OCI-LY1 (cell line): ENCODE data around the gene FAM24A.

Experiments used
- H2AFZ ChIP-seq: fragments of 200-600 bp; sonication (generic), shearing (Covaris generic); 2 replicates; pipeline ENCODE4 v1.6.0; 2014; ENCODE audit warnings: antibody characterized with exemption, mild to moderate bottlenecking, low read length
- H3F3A ChIP-seq: fragments of 200-600 bp; sonication (generic), shearing (Covaris generic); 2 replicates; pipeline ENCODE4 v1.6.0; 2014; ENCODE audit warnings: mild to moderate bottlenecking, antibody characterized with exemption, low read length, moderate library complexity; ENCODE audit not compliant: insufficient read depth
- H3K27ac ChIP-seq: fragments of 200-600 bp; sonication (generic); 2 replicates; pipeline ENCODE4 v1.5.1; 2014; ENCODE audit warnings: low read length, mixed run types, mild to moderate bottlenecking, low read depth; ENCODE audit not compliant: poor library complexity, severe bottlenecking
- H3K27me3 ChIP-seq: fragments of 200-600 bp; sonication (generic); 2 replicates; pipeline ENCODE4 v1.6.0; 2014; ENCODE audit warnings: antibody characterized with exemption, mild to moderate bottlenecking, low read length, moderate library complexity; ENCODE audit not compliant: insufficient read depth
- H3K36me3 ChIP-seq: fragments of 200-600 bp; sonication (generic); 2 replicates; pipeline ENCODE4 v1.6.1; 2014; ENCODE audit warnings: mild to moderate bottlenecking, antibody characterized with exemption, low read length, moderate library complexity, mixed read lengths; ENCODE audit not compliant: insufficient read depth
- H3K4me1 ChIP-seq: fragments of 200-600 bp; sonication (generic); 2 replicates; pipeline ENCODE4 v1.5.1; 2014; ENCODE audit warnings: mild to moderate bottlenecking, low read length, moderate library complexity; ENCODE audit not compliant: insufficient read depth, severe bottlenecking
- H3K4me2 ChIP-seq: fragments of 200-600 bp; sonication (generic), shearing (Covaris generic); 2 replicates; pipeline ENCODE4 v1.6.1; 2014; ENCODE audit warnings: low read length
- H3K4me3 ChIP-seq: fragments of 200-600 bp; sonication (generic); 2 replicates; pipeline ENCODE4 v1.5.1; 2014; ENCODE audit warnings: low read length, low read depth, mild to moderate bottlenecking, mixed read lengths; ENCODE audit not compliant: poor library complexity, severe bottlenecking
- H3K79me2 ChIP-seq: fragments of 200-600 bp; shearing (Covaris generic); 2 replicates; pipeline ENCODE4 v1.6.1; 2016; ENCODE audit warnings: mixed run types, low read length, mixed read lengths; ENCODE audit not compliant: insufficient read depth
- H3K9ac ChIP-seq: fragments of 200-600 bp; sonication (generic), shearing (Covaris generic); 2 replicates; pipeline ENCODE4 v1.6.1; 2014; ENCODE audit warnings: mild to moderate bottlenecking, low read length, mixed read lengths
- H3K9me2 ChIP-seq: fragments of 200-600 bp; sonication (generic), shearing (Covaris generic); 2 replicates; pipeline ENCODE4 v1.6.1; 2014; ENCODE audit warnings: low read depth, mild to moderate bottlenecking, low read length, mixed read lengths
- H3K9me3 ChIP-seq: fragments of 200-600 bp; shearing (Covaris generic); 2 replicates; pipeline ENCODE4 v1.6.1; 2014; ENCODE audit warnings: low read length, mixed read lengths
- H4K20me1 ChIP-seq: fragments of 200-600 bp; sonication (generic), shearing (Covaris generic); 2 replicates; pipeline ENCODE4 v1.6.0; 2016; ENCODE audit warnings: mild to moderate bottlenecking, low read length; ENCODE audit not compliant: insufficient read depth
- EZH2 ChIP-seq: fragments of 200-600 bp; sonication (generic), shearing (Covaris generic); IDR thresholded peaks from 2 replicates; pipeline ENCODE4 v1.8.0; 2017; ENCODE audit warnings: borderline replicate concordance, mixed run types, mild to moderate bottlenecking, antibody characterized with exemption, low read length, moderate library complexity, mixed read lengths
- TF ChIP-seq, protein P1 (sequence below): fragments of 200-600 bp; sonication (generic), shearing (Covaris generic); IDR thresholded peaks from 2 replicates; pipeline ENCODE4 v1.5.1; 2017; ENCODE audit warnings: mild to moderate bottlenecking, antibody characterized with exemption, low read length, moderate library complexity, mixed read lengths

Gene FAM24A

GRCh38 chr10:122957474-122957873 is 47.1 kb downstream of the FAM24A start:
- no peaks in the 10 kb centered on the region for H3K36me3 ChIP-seq
- no peaks in the 10 kb centered on the region for H3F3A ChIP-seq
- H3K9me2 ChIP-seq: no peaks in the 10 kb centered on the region
- H3K9me3 ChIP-seq: no peaks in the 10 kb centered on the region
- no peaks in the 10 kb centered on the region; the same call in 1 of the 2 replicates for H3K27me3 ChIP-seq
- H3K4me1 ChIP-seq: peaks cover 14% of the 10 kb centered on the region
- no peaks in the 10 kb centered on the region for H4K20me1 ChIP-seq
- no peak overlapping the region for H2AFZ ChIP-seq
- TF ChIP-seq, protein P1, sequence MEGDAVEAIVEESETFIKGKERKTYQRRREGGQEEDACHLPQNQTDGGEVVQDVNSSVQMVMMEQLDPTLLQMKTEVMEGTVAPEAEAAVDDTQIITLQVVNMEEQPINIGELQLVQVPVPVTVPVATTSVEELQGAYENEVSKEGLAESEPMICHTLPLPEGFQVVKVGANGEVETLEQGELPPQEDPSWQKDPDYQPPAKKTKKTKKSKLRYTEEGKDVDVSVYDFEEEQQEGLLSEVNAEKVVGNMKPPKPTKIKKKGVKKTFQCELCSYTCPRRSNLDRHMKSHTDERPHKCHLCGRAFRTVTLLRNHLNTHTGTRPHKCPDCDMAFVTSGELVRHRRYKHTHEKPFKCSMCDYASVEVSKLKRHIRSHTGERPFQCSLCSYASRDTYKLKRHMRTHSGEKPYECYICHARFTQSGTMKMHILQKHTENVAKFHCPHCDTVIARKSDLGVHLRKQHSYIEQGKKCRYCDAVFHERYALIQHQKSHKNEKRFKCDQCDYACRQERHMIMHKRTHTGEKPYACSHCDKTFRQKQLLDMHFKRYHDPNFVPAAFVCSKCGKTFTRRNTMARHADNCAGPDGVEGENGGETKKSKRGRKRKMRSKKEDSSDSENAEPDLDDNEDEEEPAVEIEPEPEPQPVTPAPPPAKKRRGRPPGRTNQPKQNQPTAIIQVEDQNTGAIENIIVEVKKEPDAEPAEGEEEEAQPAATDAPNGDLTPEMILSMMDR: no peak
- no peak for TF ChIP-seq EZH2
- no peak overlapping the region for H3K9ac ChIP-seq
- no peaks in the 10 kb centered on the region for H3K79me2 ChIP-seq
- H3K4me2 ChIP-seq: no peak overlapping the region
- H3K27ac ChIP-seq: no peak overlapping the region
- H3K4me3 ChIP-seq: no peak overlapping the region

- Histone ChIP-seq H3K4me2 (no peak overlapping the region), H2AFZ (no peak overlapping the region), H3K4me1 (no peaks in the 10 kb centered on the region), H3K4me3 (no peak overlapping the region), H3K27ac (no peak overlapping the region), H3F3A (no peaks in the 10 kb centered on the region), H3K9me2 (no peaks in the 10 kb centered on the region), H3K79me2 (no peaks in the 10 kb centered on the region), H4K20me1 (no peaks in the 10 kb centered on the region), H3K9ac (no peak overlapping the region), H3K9me3 (no peaks in the 10 kb centered on the region), H3K36me3 (no peaks in the 10 kb centered on the region), H3K27me3 (no peaks in the 10 kb centered on the region; the same call in 1 of the 2 replicates)
- TF ChIP-seq, protein P1: no peak
- TF ChIP-seq EZH2: no peak
Measured at GRCh38 chr10:122962405-122962804, 52.0 kb downstream of the FAM24A start.
